K562 (cell line): ENCODE results near the gene ZBTB18. TPM values are rescaled to one million over a fixed set of nuclear protein-coding genes. Genes with fewer than 3 reads are reported as not detected.

Source experiments
- ATAC-seq: fragments of 200-7000 bp; cut with Tn5 transposase; 3 replicates; pipeline ENCODE4 v1.9.1; 2020; ENCODE audit warnings: moderate library complexity
- BruUV-seq: library from RNA; stranded (reverse); fragments of 400-500 nt; replicated peaks from 2 replicates; lab custom pipeline; 2021; lab: Mats Ljungman, UMichigan
- CTCF ChIA-PET: fragments of 300-600 bp; formaldehyde crosslinking; extraction: SDS; loops from one replicate; lab custom pipeline; 2021; ENCODE audit warnings: low intra/inter-chr PET ratio; lab: Yijun Ruan, JAX
- POLR2A ChIA-PET: fragments of 300-600, 350-650 bp; sonication (Branson Sonifier 250); formaldehyde crosslinking; extraction: SDS; loops from one replicate; lab custom pipeline; 2021; ENCODE audit warnings: antibody characterized with exemption, inconsistent platforms; lab: Yijun Ruan, JAX
- DNase-seq, 4 experiments: peaks; one replicate each; pipeline versions ENCODE4 v3.0.0 to v3.0.0-alpha.2; 2011 to 2018; ENCODE audit warnings: low spot score in 3 of 4, mixed read lengths in 3 of 4; ENCODE audit errors: extremely low read depth in 1 of 4
- FAIRE-seq: peaks from 2 replicates; lab custom pipeline; 2011; peaks lifted over from hg19 to GRCh38; lab: Jason Lieb, UNC
- H2AFZ ChIP-seq: 2 replicates; pipeline ENCODE4 v1.6.0; 2011; ENCODE audit warnings: low read depth, low read length, control low read depth, inconsistent platforms
- H3K27ac ChIP-seq: fragments of 200-600 bp; 3 replicates; pipeline ENCODE4 v1.8.0; 2011; ENCODE audit warnings: low read depth, mild to moderate bottlenecking, control low read depth, inconsistent platforms, low read length, moderate library complexity, mixed read lengths; ENCODE audit errors: extremely low read depth
- H3K27me3 ChIP-seq, 2 experiments: fragments of 300-600 bp in 1 of 2; 2 replicates in 1 of 2; 3 replicates in 1 of 2; pipeline versions ENCODE4 v1.6.0 to v1.8.0; 2011; ENCODE audit warnings: inconsistent platforms in 2 of 2, low read length in 2 of 2, mild to moderate bottlenecking in 1 of 2, mixed read lengths in 1 of 2, moderate library complexity in 1 of 2; ENCODE audit not compliant: control insufficient read depth in 2 of 2, insufficient read depth in 2 of 2
- H3K36me3 ChIP-seq: fragments of 300-600 bp; 3 replicates; pipeline ENCODE4 v1.8.0; 2011; ENCODE audit warnings: mild to moderate bottlenecking, low read length, inconsistent platforms; ENCODE audit not compliant: control insufficient read depth, insufficient read depth
- H3K4me1 ChIP-seq, 2 experiments: fragments of 200-600 bp in 1 of 2; replicated peaks in 1 of 2; 2 replicates in 1 of 2; 3 replicates in 1 of 2; pipeline versions ENCODE4 v1.5.1 to v1.8.0; 2011; ENCODE audit warnings: inconsistent platforms in 2 of 2, low read length in 2 of 2, mild to moderate bottlenecking in 1 of 2, mixed read lengths in 1 of 2, moderate library complexity in 1 of 2; ENCODE audit not compliant: control insufficient read depth in 2 of 2, insufficient read depth in 2 of 2
- H3K4me2 ChIP-seq: 2 replicates; pipeline ENCODE4 v1.6.1; 2011; ENCODE audit warnings: low read length, control low read depth, inconsistent platforms, mixed read lengths; ENCODE audit not compliant: insufficient read depth
- H3K4me3 ChIP-seq: fragments of 200-600 bp; sonication (generic), shearing (Covaris generic); 2 replicates; pipeline ENCODE4 v1.5.1; 2016; ENCODE audit warnings: control low read depth, inconsistent platforms
- H3K79me2 ChIP-seq: fragments of 200-600 bp; 3 replicates; pipeline ENCODE4 v1.8.0; 2011; ENCODE audit warnings: low read length, inconsistent platforms; ENCODE audit not compliant: control insufficient read depth, insufficient read depth
- H3K9ac ChIP-seq, 2 experiments: 2 replicates each; pipeline versions ENCODE4 v1.6.0 to v1.6.1; 2011; ENCODE audit warnings: low read depth in 2 of 2, low read length in 2 of 2, control low read depth in 1 of 2, inconsistent platforms in 1 of 2, mild to moderate bottlenecking in 1 of 2, mixed read lengths in 1 of 2; ENCODE audit not compliant: insufficient read depth in 1 of 2
- H3K9me1 ChIP-seq: one replicate; pipeline ENCODE4 v1.6.0; 2011; ENCODE audit warnings: inconsistent platforms, mild to moderate bottlenecking, low read length, moderate library complexity; ENCODE audit not compliant: control insufficient read depth, insufficient read depth
- H3K9me3 ChIP-seq: replicated peaks from 2 replicates; pipeline ENCODE4 v1.5.1; 2011; ENCODE audit warnings: low read depth, low read length, inconsistent platforms; ENCODE audit not compliant: control insufficient read depth, insufficient read depth
- H4K20me1 ChIP-seq: replicated peaks from 2 replicates; pipeline ENCODE4 v1.6.1; 2011; ENCODE audit warnings: low read length, inconsistent platforms, mixed read lengths; ENCODE audit not compliant: control insufficient read depth, insufficient read depth
- CBX8 ChIP-seq: fragments of 200-600 bp; sonication (generic); IDR thresholded peaks from 2 replicates; pipeline ENCODE4 v1.6.1; 2012; ENCODE audit warnings: borderline replicate concordance, mixed run types, low read depth, mild to moderate bottlenecking, moderate library complexity, mixed read lengths, low read length, control low read depth, inconsistent platforms; ENCODE audit not compliant: poor library complexity, severe bottlenecking; ENCODE audit errors: extremely low read depth
- FOXA1 ChIP-seq: fragments of 450-650 bp; IDR thresholded peaks from 2 replicates; pipeline ENCODE4 v1.6.1; 2016; ENCODE audit warnings: mild to moderate bottlenecking, borderline replicate concordance
- HIVEP1 ChIP-seq: fragments of 250-450 bp; sonication (Bioruptor Pico); IDR thresholded peaks from 2 replicates; pipeline ENCODE4 v1.4.0; 2020; ENCODE audit warnings: mild to moderate bottlenecking
- TAL1 ChIP-seq: fragments of 450-650 bp; IDR thresholded peaks from 2 replicates; pipeline ENCODE4 v1.6.1; 2016; ENCODE audit warnings: mild to moderate bottlenecking
- TCF3 ChIP-seq: sonication (generic); formaldehyde crosslinking; IDR thresholded peaks from 2 replicates; pipeline ENCODE4 v1.4.0; 2020; ENCODE audit warnings: mild to moderate bottlenecking, missing genetic modification reagents
- ZHX1 ChIP-seq: fragments of 150-350 bp; conservative IDR thresholded peaks from 2 replicates; pipeline ENCODE4 v1.6.1; 2014; ENCODE audit warnings: low read length
- ZNF316 ChIP-seq: fragments of 450-650 bp; IDR thresholded peaks from 2 replicates; pipeline ENCODE4 v1.6.1; 2016
- ZNF398 ChIP-seq: fragments of 250-450 bp; sonication (Bioruptor Pico); IDR thresholded peaks from 2 replicates; pipeline ENCODE4 v1.8.0; 2021; ENCODE audit warnings: moderate library complexity, mild to moderate bottlenecking, inconsistent platforms
- ZNF740 ChIP-seq, 3 experiments: fragments of 200-800 bp in 1 of 3; sonication (Bioruptor generic) in 1 of 3; sonication (generic) in 1 of 3; formaldehyde crosslinking in 1 of 3; IDR thresholded peaks; 2 replicates each; pipeline versions ENCODE4 v1.6.1 to v1.8.0; 2016 to 2022; ENCODE audit warnings: mild to moderate bottlenecking in 2 of 3, missing compliant biosample characterization in 2 of 3, missing genetic modification characterization in 2 of 3, missing genetic modification reagents in 1 of 3
- WGBS: fragments of 100-300 bp; shearing (Covaris generic); methylation state at CpG from one replicate; pipeline ENCODE4 v1.1.6; 2016; ENCODE audit warnings: low coverage, mixed read lengths; ENCODE audit not compliant: insufficient coverage; ENCODE audit errors: missing lambda C conversion rate; 5-methylcytosine and 5-hydroxymethylcytosine counted together
- in situ Hi-C: fragments of 300-500 bp; cut with MboI; formaldehyde crosslinking; loops from 4 replicates; pipeline ENCODE4 v1.15.0; 2018; ENCODE audit warnings: inconsistent platforms, mixed read lengths
- intact Hi-C: fragments of 100-400 bp; cut with micrococcal nuclease; formaldehyde crosslinking; loops from 2 replicates; pipeline ENCODE4 v1.14.2; 2022
- polyA plus RNA-seq, 8 experiments: library from polyadenylated mRNA; depleted of rRNA in 4 of 8; stranded (reverse) in 5 of 8; unstranded in 3 of 8; fragments of >200 nt; fragmentation: Nextera tagmentation in 2 of 8; fragmentation: Illumina TruSeq in 1 of 8; extraction: Ambion mirVana in 2 of 8; extraction: Trizol in 1 of 8; gene quantifications; 2 replicates each; pipeline versions ENCODE4 v1.2.1 to v1.2.3, GENCODE V29; 2011 to 2014; ENCODE audit warnings: inconsistent platforms in 1 of 8, missing spikeins in 1 of 8
- total RNA-seq, 7 experiments: library from RNA; depleted of rRNA in 6 of 7; stranded (reverse); fragments of >200 nt in 6 of 7; fragmentation: Illumina TruSeq in 2 of 7; extraction: Trizol in 2 of 7; gene quantifications; 2 replicates each; pipeline versions ENCODE4 v1.2.1 to v1.2.3, GENCODE V29; 2011 to 2021; ENCODE audit warnings: low replicate concordance in 1 of 7
- TF ChIP-seq, protein P1 (sequence below): fragments of 200-800 bp; sonication (Bioruptor generic); IDR thresholded peaks from 2 replicates; pipeline ENCODE4 v1.6.1; 2017; ENCODE audit warnings: missing genetic modification characterization, missing compliant biosample characterization
- TF ChIP-seq, protein P2 (sequence below), 2 experiments: fragments of 450-650 bp in 1 of 2; sonication (generic) in 1 of 2; formaldehyde crosslinking in 1 of 2; IDR thresholded peaks in 1 of 2; conservative IDR thresholded peaks in 1 of 2; 2 replicates each; pipeline versions ENCODE4 v1.6.1 to v1.8.1; 2016 to 2023; ENCODE audit warnings: mild to moderate bottlenecking in 2 of 2, moderate library complexity in 2 of 2, inconsistent platforms in 1 of 2, missing genetic modification reagents in 1 of 2

The ZBTB18 gene
- total and polyA plus RNA-seq, 9 of the 15 experiments (the other 6 are each of a cell fraction or from before 2014, with no cell fraction given), result 0.13 to 2.6 (median 1.6) TPM

DNA sequence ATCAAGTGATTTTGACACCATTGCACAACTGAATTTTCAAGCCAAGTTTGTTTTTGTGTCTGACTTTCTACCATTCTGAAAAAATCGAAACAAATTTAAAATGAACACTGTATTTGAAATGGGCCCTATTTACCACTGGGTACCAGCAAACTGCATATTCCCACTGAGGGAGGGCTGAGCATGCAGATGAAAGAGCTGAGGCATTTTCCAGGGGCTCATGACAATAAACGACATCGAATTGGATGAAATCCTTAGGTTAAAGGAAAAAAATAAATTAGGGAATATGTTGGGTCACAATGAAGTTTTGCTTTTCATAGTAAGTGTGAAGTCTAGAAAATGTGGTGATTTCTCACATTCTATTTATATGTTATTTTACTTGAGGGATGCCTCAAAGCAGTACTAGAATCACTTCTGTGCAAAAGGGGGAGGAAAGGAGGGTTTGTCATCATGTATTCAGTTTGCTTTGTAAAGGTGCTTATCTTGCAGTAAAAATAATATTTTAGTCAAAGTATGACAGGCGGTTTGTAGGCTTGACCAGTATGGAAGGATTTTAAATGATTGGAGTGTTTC, 11.2 kb downstream of the ZBTB18 start:
- BruUV-seq, result no TSS peak
- Histone ChIP-seq H2AFZ (no peak overlapping the region), H3K27ac (no peak overlapping the region), H3K9me1 (no peaks in the 10 kb centered on the region), H3K4me3 (no peak overlapping the region), H3K9me3 (no peaks in the 10 kb centered on the region), H3K4me2 (no peak overlapping the region), H3K27me3 (peaks cover 23 to 26% of the 10 kb centered on the region in 2 experiments), H3K9ac (no peak overlapping the region), H4K20me1 (no peaks in the 10 kb centered on the region), H3K36me3 (no peaks in the 10 kb centered on the region), H3K79me2 (no peaks in the 10 kb centered on the region), H3K4me1 (peaks cover 0 to 2% of the 10 kb centered on the region in 2 experiments; a peak in 1 of 5 replicates)
- FAIRE-seq (no peak), DNase-seq (no peak), ATAC-seq (no peak)
- 1% methylated on average over 4 of the region's 4 CpGs for WGBS
- intact Hi-C loops (no loop called here), in situ Hi-C loops (no loop called here)
- ChIA-PET POLR2A (interaction anchor here (0.7 to 1.2 kb wide), 2 partner anchors 11 to 13 kb away, joined by 3 to 4 read pairs; partner anchors contain the start of gene ZBTB18), CTCF (no interaction called here)
- TF ChIP-seq ZNF316 (peak; percentile 28; the same call in 1 of the 2 replicates), HIVEP1 (no peak), ZNF740 (CRISPR knock-in tag; IDR thresholded peaks at IDR 0.05) (no peak), ZNF740 (tag; IDR thresholded peaks at IDR 0.05) (no peak), ZHX1 (no peak), FOXA1 (no peak), TAL1 (no peak), ZNF398 (no peak), TCF3 (no peak), CBX8 (peak; percentile 21)
- TF ChIP-seq, protein P1, sequence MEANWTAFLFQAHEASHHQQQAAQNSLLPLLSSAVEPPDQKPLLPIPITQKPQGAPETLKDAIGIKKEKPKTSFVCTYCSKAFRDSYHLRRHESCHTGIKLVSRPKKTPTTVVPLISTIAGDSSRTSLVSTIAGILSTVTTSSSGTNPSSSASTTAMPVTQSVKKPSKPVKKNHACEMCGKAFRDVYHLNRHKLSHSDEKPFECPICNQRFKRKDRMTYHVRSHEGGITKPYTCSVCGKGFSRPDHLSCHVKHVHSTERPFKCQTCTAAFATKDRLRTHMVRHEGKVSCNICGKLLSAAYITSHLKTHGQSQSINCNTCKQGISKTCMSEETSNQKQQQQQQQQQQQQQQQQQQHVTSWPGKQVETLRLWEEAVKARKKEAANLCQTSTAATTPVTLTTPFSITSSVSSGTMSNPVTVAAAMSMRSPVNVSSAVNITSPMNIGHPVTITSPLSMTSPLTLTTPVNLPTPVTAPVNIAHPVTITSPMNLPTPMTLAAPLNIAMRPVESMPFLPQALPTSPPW, result no peak
- TF ChIP-seq, protein P2, sequence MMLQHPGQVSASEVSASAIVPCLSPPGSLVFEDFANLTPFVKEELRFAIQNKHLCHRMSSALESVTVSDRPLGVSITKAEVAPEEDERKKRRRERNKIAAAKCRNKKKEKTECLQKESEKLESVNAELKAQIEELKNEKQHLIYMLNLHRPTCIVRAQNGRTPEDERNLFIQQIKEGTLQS (IDR thresholded peaks at IDR 0.05), result no peak
- TF ChIP-seq, protein P2 (CRISPR knock-in tag; conservative IDR thresholded peaks at IDR 0.05), result no peak
